IMR-90 (cell line): ENCODE measurements around the gene RING1. TPM values are rescaled to one million over a fixed set of nuclear protein-coding genes. Genes with fewer than 3 reads are reported as not detected.

ENCODE experiments used
- ATAC-seq: fragments of 200-7000 bp; cut with Tn5 transposase; 2 replicates; pipeline ENCODE4 v1.9.1; 2020; ENCODE audit warnings: low read depth, mild to moderate bottlenecking, moderate library complexity
- BruUV-seq: library from RNA; stranded (reverse); fragments of 400-500 nt; replicated peaks from 2 replicates; lab custom pipeline; 2021; lab: Mats Ljungman, UMichigan
- CTCF ChIA-PET: fragments of 300-600 bp; formaldehyde crosslinking; extraction: SDS; loops from one replicate; lab custom pipeline; 2021; ENCODE audit warnings: antibody characterized with exemption; lab: Yijun Ruan, JAX
- POLR2A ChIA-PET: fragments of 300-600 bp; sonication (Branson Sonifier 250); formaldehyde crosslinking; loops from one replicate; lab custom pipeline; 2022; ENCODE audit warnings: antibody characterized with exemption; ENCODE audit not compliant: unreplicated experiment; lab: Charles Lee
- DNase-seq: peaks from one replicate; pipeline ENCODE4 v3.0.0; 2013
- H2AFZ ChIP-seq: replicated peaks from 2 replicates; pipeline ENCODE3; 2013; ENCODE audit warnings: low read length, mild to moderate bottlenecking; ENCODE audit not compliant: poor library complexity
- H2AK5ac ChIP-seq: 2 replicates; pipeline ENCODE4 v1.6.1; 2013; ENCODE audit warnings: low read depth, low read length, inconsistent platforms
- H2AK9ac ChIP-seq: replicated peaks from 2 replicates; pipeline ENCODE3; 2013; ENCODE audit warnings: mild to moderate bottlenecking, low read depth, low read length, moderate library complexity; ENCODE audit not compliant: poor library complexity
- H2BK120ac ChIP-seq: 2 replicates; pipeline ENCODE4 v1.6.1; 2013; ENCODE audit warnings: low read depth, low read length, inconsistent platforms
- H2BK15ac ChIP-seq: 3 replicates; pipeline ENCODE4 v1.6.1; 2013; ENCODE audit warnings: low read depth, low read length, inconsistent platforms
- H2BK20ac ChIP-seq: 2 replicates; pipeline ENCODE4 v1.6.1; 2013; ENCODE audit warnings: low read depth, mild to moderate bottlenecking, inconsistent platforms, low read length, moderate library complexity
- H2BK5ac ChIP-seq: 2 replicates; pipeline ENCODE4 v1.6.1; 2013; ENCODE audit warnings: mild to moderate bottlenecking, low read depth, low read length, inconsistent platforms; ENCODE audit not compliant: poor library complexity, severe bottlenecking
- H3K14ac ChIP-seq: replicated peaks from 2 replicates; pipeline ENCODE4 v1.6.1; 2013; ENCODE audit warnings: low read depth, low read length, inconsistent platforms
- H3K18ac ChIP-seq: 2 replicates; pipeline ENCODE4 v1.6.1; 2013; ENCODE audit warnings: low read depth, low read length, control low read depth
- H3K23ac ChIP-seq: 2 replicates; pipeline ENCODE4 v1.6.1; 2013; ENCODE audit warnings: low read depth, low read length, inconsistent platforms
- H3K27ac ChIP-seq: 2 replicates; pipeline ENCODE4 v1.5.1; 2013; ENCODE audit warnings: mild to moderate bottlenecking, control low read depth, low read length; ENCODE audit not compliant: insufficient read depth
- H3K27me3 ChIP-seq: 2 replicates; pipeline ENCODE4 v1.6.1; 2013; ENCODE audit warnings: low read length; ENCODE audit not compliant: control insufficient read depth, insufficient read depth
- H3K36me3 ChIP-seq: 2 replicates; pipeline ENCODE4 v1.6.1; 2013; ENCODE audit warnings: low read length, mixed read lengths; ENCODE audit not compliant: control insufficient read depth, insufficient read depth
- H3K4ac ChIP-seq: 2 replicates; pipeline ENCODE4 v1.6.1; 2013; ENCODE audit warnings: low read depth, low read length, inconsistent platforms
- H3K4me1 ChIP-seq: 2 replicates; pipeline ENCODE4 v1.6.1; 2013; ENCODE audit warnings: low read length, mixed read lengths; ENCODE audit not compliant: control insufficient read depth, insufficient read depth
- H3K4me2 ChIP-seq: 2 replicates; pipeline ENCODE4 v1.6.1; 2013; ENCODE audit warnings: low read depth, mild to moderate bottlenecking, control low read depth, low read length, moderate library complexity
- H3K4me3 ChIP-seq: 2 replicates; pipeline ENCODE4 v1.5.1; 2013; ENCODE audit warnings: low read depth, mild to moderate bottlenecking, control low read depth, low read length, moderate library complexity; ENCODE audit not compliant: insufficient read depth
- H3K56ac ChIP-seq: 2 replicates; pipeline ENCODE4 v1.6.1; 2013; ENCODE audit warnings: low read length, inconsistent platforms; ENCODE audit not compliant: insufficient read depth; ENCODE audit errors: extremely low read depth
- H3K79me1 ChIP-seq, 2 experiments: 2 replicates each; pipeline ENCODE4 v1.6.1; 2013; ENCODE audit warnings: low read length in 2 of 2, inconsistent platforms in 1 of 2, low read depth in 1 of 2
- H3K9ac ChIP-seq: 2 replicates; pipeline ENCODE4 v1.6.1; 2013; ENCODE audit warnings: low read depth, low read length, control low read depth
- H3K9me1 ChIP-seq: 2 replicates; pipeline ENCODE4 v1.6.1; 2013; ENCODE audit warnings: low read length, inconsistent platforms; ENCODE audit not compliant: insufficient read depth
- H3K9me3 ChIP-seq: 2 replicates; pipeline ENCODE4 v1.6.1; 2013; ENCODE audit warnings: low read length; ENCODE audit not compliant: control insufficient read depth, insufficient read depth
- H4K20me1 ChIP-seq: 2 replicates; pipeline ENCODE4 v1.6.1; 2013; ENCODE audit warnings: low read length, inconsistent platforms; ENCODE audit not compliant: insufficient read depth
- H4K5ac ChIP-seq: 2 replicates; pipeline ENCODE4 v1.6.1; 2013; ENCODE audit warnings: mild to moderate bottlenecking, low read depth, low read length, control low read depth
- H4K8ac ChIP-seq, 2 experiments: 2 replicates each; pipeline ENCODE4 v1.6.1; 2013; ENCODE audit warnings: low read depth in 2 of 2, low read length in 2 of 2, control low read depth in 1 of 2, inconsistent platforms in 1 of 2
- H4K91ac ChIP-seq: 2 replicates; pipeline ENCODE4 v1.6.1; 2013; ENCODE audit warnings: low read depth, low read length, inconsistent platforms; ENCODE audit not compliant: insufficient read depth
- CHD1 ChIP-seq: IDR thresholded peaks from 2 replicates; pipeline ENCODE4 v1.6.1; 2012; ENCODE audit warnings: low read depth, low read length, improper control_type of control experiment
- FOS ChIP-seq: fragments of 150-350 bp; IDR thresholded peaks from 2 replicates; pipeline ENCODE4 v1.6.1; 2016; ENCODE audit warnings: low read depth, low read length
- NFE2L2 ChIP-seq: fragments of 150-350 bp; IDR thresholded peaks from 2 replicates; pipeline ENCODE4 v1.6.1; 2016; ENCODE audit warnings: low read depth, mild to moderate bottlenecking, low read length
- POLR2A ChIP-seq: IDR thresholded peaks from 2 replicates; pipeline ENCODE4 v1.6.1; 2012; ENCODE audit warnings: mild to moderate bottlenecking, low read depth, low read length
- RAD21 ChIP-seq: IDR thresholded peaks from 2 replicates; pipeline ENCODE4 v1.6.1; 2012; ENCODE audit warnings: low read length, improper control_type of control experiment
- WGBS, 2 experiments: methylation state at CpG; one replicate each; pipeline versions ENCODE4 v1.1.5 to v1.1.7; 2013; ENCODE audit warnings: missing lambda C conversion rate in 2 of 2; ENCODE audit not compliant: insufficient read length in 1 of 2; ENCODE audit errors: extremely low coverage in 2 of 2; 5-methylcytosine and 5-hydroxymethylcytosine counted together
- dilution Hi-C: fragments of 300-500 bp; cut with HindIII; formaldehyde crosslinking; loops from one replicate; pipeline ENCODE4 v1.14.3; 2018; ENCODE audit warnings: low sequenced_read_pairs; ENCODE audit not compliant: unreplicated experiment
- in situ Hi-C: fragments of 300-500 bp; cut with MboI; formaldehyde crosslinking; loops from 3 replicates; pipeline ENCODE4 v1.14.3; 2019; ENCODE audit warnings: low sequenced_read_pairs, inconsistent platforms, mixed read lengths
- intact Hi-C: fragments of 100-400 bp; cut with micrococcal nuclease; formaldehyde crosslinking; loops from 2 replicates; pipeline ENCODE4 v1.10.0; 2022
- polyA plus RNA-seq, 3 experiments: library from polyadenylated mRNA; depleted of rRNA; stranded (reverse); fragments of >200 nt; gene quantifications; 2 replicates each; pipeline ENCODE4 v1.2.3, GENCODE V29; 2012; ENCODE audit warnings: low replicate concordance in 1 of 3
- total RNA-seq: library from RNA; depleted of rRNA; stranded (reverse); fragments of >200 nt; gene quantifications from 2 replicates; pipeline ENCODE4 v1.2.3, GENCODE V29; 2012
- TF ChIP-seq, protein P1 (sequence below): conservative IDR thresholded peaks from 2 replicates; pipeline ENCODE4 v1.5.1; 2012; ENCODE audit warnings: mild to moderate bottlenecking, low read depth, low read length, improper control_type of control experiment
- TF ChIP-seq, protein P2 (sequence below): fragments of 150-350 bp; IDR thresholded peaks from 2 replicates; pipeline ENCODE4 v1.6.1; 2017; ENCODE audit warnings: mild to moderate bottlenecking, antibody characterized with exemption, low read length, low read depth

The RING1 gene
- total and polyA plus RNA-seq, 2 of the 4 experiments (the other 2 are of a cell fraction) = 14.9 to 40.8 TPM

DNA sequence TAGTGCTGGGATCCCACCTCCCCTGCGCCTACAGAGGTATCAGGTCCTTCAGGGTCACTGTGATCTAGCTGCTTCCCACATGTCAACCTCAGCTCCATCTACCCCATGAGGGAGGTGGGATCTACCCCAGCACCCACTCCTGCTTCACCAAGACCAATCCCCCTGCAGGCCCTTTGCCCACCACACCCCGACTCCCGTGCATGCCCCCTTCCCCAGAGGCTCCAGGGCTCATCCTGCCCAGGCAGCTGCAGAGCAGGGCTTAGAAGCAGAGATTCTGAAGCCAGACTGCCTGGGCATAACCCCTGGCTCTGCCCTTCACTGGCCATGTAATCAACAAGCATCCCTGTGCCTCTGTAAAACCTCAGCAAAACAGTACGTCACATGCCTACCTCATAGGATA, 33.5 kb upstream of the RING1 start:
- H3K9ac ChIP-seq = no peak overlapping the region
- no peak overlapping the region for H2AK9ac ChIP-seq
- H3K18ac ChIP-seq = no peak overlapping the region
- peaks cover 15% of the 10 kb centered on the region for H3K27me3 ChIP-seq
- no peak overlapping the region for H3K4me2 ChIP-seq
- no peak overlapping the region for H2BK5ac ChIP-seq
- H3K14ac ChIP-seq = no peak overlapping the region
- no peaks in the 10 kb centered on the region for H3K9me1 ChIP-seq
- 80% methylated on average over 1 of the region's 4 CpGs; no CpG with 5 or more reads in 1 of the 2 experiments for WGBS, 2 experiments
- no peak overlapping the region for H3K27ac ChIP-seq
- intact Hi-C loops (no loop called here), in situ Hi-C loops (no loop called here), dilution Hi-C loops (no loop called here)
- no peak overlapping the region for H4K91ac ChIP-seq
- H2AFZ ChIP-seq = no peak overlapping the region
- H2AK5ac ChIP-seq = no peak overlapping the region
- H2BK120ac ChIP-seq = no peak overlapping the region
- no peak overlapping the region for H4K5ac ChIP-seq
- ATAC-seq (no peak), DNase-seq (no peak)
- no peaks in the 10 kb centered on the region for H3K79me1 ChIP-seq
- H4K8ac ChIP-seq = no peak overlapping the region
- H3K4me3 ChIP-seq = no peak overlapping the region
- ChIA-PET CTCF (no interaction called here), POLR2A (no interaction called here)
- no peaks in the 10 kb centered on the region for H3K36me3 ChIP-seq
- no peaks in the 10 kb centered on the region for H3K9me3 ChIP-seq
- no peaks in the 10 kb centered on the region for H3K4me1 ChIP-seq
- H3K4ac ChIP-seq = no peak overlapping the region
- BruUV-seq = no TSS peak
- no peak overlapping the region for H3K23ac ChIP-seq
- no peak overlapping the region for H3K56ac ChIP-seq
- no peaks in the 10 kb centered on the region for H4K20me1 ChIP-seq
- no peak overlapping the region for H2BK20ac ChIP-seq
- TF ChIP-seq POLR2A (no peak), CHD1 (no peak), NFE2L2 (no peak), FOS (no peak), RAD21 (no peak)
- TF ChIP-seq, protein P1, sequence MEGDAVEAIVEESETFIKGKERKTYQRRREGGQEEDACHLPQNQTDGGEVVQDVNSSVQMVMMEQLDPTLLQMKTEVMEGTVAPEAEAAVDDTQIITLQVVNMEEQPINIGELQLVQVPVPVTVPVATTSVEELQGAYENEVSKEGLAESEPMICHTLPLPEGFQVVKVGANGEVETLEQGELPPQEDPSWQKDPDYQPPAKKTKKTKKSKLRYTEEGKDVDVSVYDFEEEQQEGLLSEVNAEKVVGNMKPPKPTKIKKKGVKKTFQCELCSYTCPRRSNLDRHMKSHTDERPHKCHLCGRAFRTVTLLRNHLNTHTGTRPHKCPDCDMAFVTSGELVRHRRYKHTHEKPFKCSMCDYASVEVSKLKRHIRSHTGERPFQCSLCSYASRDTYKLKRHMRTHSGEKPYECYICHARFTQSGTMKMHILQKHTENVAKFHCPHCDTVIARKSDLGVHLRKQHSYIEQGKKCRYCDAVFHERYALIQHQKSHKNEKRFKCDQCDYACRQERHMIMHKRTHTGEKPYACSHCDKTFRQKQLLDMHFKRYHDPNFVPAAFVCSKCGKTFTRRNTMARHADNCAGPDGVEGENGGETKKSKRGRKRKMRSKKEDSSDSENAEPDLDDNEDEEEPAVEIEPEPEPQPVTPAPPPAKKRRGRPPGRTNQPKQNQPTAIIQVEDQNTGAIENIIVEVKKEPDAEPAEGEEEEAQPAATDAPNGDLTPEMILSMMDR = no peak
- TF ChIP-seq, protein P2, sequence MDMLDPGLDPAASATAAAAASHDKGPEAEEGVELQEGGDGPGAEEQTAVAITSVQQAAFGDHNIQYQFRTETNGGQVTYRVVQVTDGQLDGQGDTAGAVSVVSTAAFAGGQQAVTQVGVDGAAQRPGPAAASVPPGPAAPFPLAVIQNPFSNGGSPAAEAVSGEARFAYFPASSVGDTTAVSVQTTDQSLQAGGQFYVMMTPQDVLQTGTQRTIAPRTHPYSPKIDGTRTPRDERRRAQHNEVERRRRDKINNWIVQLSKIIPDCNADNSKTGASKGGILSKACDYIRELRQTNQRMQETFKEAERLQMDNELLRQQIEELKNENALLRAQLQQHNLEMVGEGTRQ = no peak
- no peak overlapping the region for H2BK15ac ChIP-seq
